Vagina (tissue), 2 donors: ENCODE data around the gene JPH2. TPM values are rescaled to one million over a fixed set of nuclear protein-coding genes. Genes with fewer than 3 reads are reported as not detected.

Source experiments
- DNase-seq, 2 donors: peaks; one replicate each; pipeline ENCODE4 v3.0.0-alpha.2; 2017; ENCODE audit errors: extremely low spot score in 2 of 2
- H3K27ac ChIP-seq: fragments of 200-600 bp; sonication (generic); one replicate; pipeline ENCODE4 v1.5.1; 2019
- H3K27me3 ChIP-seq: fragments of 200-600 bp; sonication (generic); one replicate; pipeline ENCODE4 v1.5.1; 2019
- H3K36me3 ChIP-seq, 2 donors: fragments of 200-600 bp; sonication (generic); one replicate each; pipeline ENCODE4 v1.5.1; 2017 to 2019
- H3K4me1 ChIP-seq: fragments of 200-600 bp; sonication (generic); one replicate; pipeline ENCODE4 v1.5.1; 2019
- H3K4me3 ChIP-seq, 2 donors: fragments of 200-600 bp; sonication (generic); 1 replicate in 1 of 2; 2 replicates in 1 of 2; pipeline ENCODE4 v1.5.1; 2016 to 2019
- H3K9me3 ChIP-seq: fragments of 200-600 bp; sonication (generic); one replicate; pipeline ENCODE4 v1.5.1; 2019
- CTCF ChIP-seq, 3 experiments: fragments of 450-650 bp in 2 of 3; fragments of 200-600 bp in 1 of 3; sonication (generic) in 1 of 3; IDR thresholded peaks; one replicate each; pipeline ENCODE4 v1.5.1; 2017 to 2019; ENCODE audit warnings: antibody characterized with exemption in 3 of 3, mild to moderate bottlenecking in 2 of 3, moderate library complexity in 2 of 3
- POLR2A ChIP-seq, 2 donors: fragments of 450-650 bp; IDR thresholded peaks; one replicate each; pipeline ENCODE4 v1.6.1; 2017; ENCODE audit warnings: antibody characterized with exemption in 2 of 2, mild to moderate bottlenecking in 2 of 2, moderate library complexity in 2 of 2
- POLR2AphosphoS5 ChIP-seq, 2 donors: sonication (generic); formaldehyde crosslinking; IDR thresholded peaks; one replicate each; pipeline ENCODE4 v1.9.0; 2017; ENCODE audit warnings: antibody characterized with exemption in 2 of 2, mild to moderate bottlenecking in 2 of 2, low read depth in 1 of 2; ENCODE audit not compliant: insufficient read depth in 1 of 2
- intact Hi-C: fragments of 100-400 bp; cut with DNase I; formaldehyde crosslinking; loops from one replicate; pipeline ENCODE4 v1.15.1; 2023
- total RNA-seq: library from RNA; depleted of rRNA; stranded (reverse); fragments of >200 nt; gene quantifications from one replicate; pipeline ENCODE4 v1.2.3, GENCODE V29; 2016

JPH2 gene
- total RNA-seq, 1 donor from 2014 or later = 13.8 TPM

DNA sequence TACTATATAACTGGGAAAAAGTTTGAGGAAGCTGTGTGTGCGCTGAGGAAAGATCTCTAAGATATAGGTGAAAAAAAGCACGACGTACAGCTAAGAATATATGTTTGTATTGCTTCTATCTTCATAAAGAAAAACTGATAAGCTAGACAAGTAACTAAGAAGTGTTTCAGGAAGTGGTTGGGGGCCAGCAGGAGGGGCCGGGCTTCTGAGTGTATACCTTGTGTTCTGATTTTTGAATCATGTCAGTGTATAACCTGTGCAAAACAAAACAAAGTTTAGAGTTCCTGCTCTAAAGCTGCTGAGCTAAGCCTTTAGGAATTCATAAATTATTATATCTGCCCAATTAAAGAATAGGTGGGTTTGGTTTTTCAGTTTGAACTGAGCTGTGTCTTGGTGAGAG lies 31.5 kb upstream of the JPH2 start:
- no peak overlapping the region for H3K27ac ChIP-seq
- H3K4me3 ChIP-seq = no peak overlapping the region
- DNase-seq = no peak
- H3K36me3 ChIP-seq = no peaks in the 10 kb centered on the region
- intact Hi-C loops = loop anchor here (5.0 kb wide), 1 partner anchor 99 kb away; no protein-coding TSS in a partner anchor
- peaks cover 11% of the 10 kb centered on the region for H3K4me1 ChIP-seq
- H3K9me3 ChIP-seq = no peaks in the 10 kb centered on the region
- TF ChIP-seq POLR2A (IDR thresholded peaks at IDR 0.05) (no peak), CTCF (IDR thresholded peaks at IDR 0.05) (no peak), POLR2AphosphoS5 (IDR thresholded peaks at IDR 0.05; ENCODE audit: insufficient read depth in 1 of 2, low read depth in 1 of 2) (no peak)
- no peaks in the 10 kb centered on the region for H3K27me3 ChIP-seq

- Histone ChIP-seq H3K4me1 (peaks cover 13% of the 10 kb centered on the region), H3K4me3 (no peak overlapping the region), H3K27me3 (no peaks in the 10 kb centered on the region), H3K27ac (no peak overlapping the region), H3K36me3 (no peaks in the 10 kb centered on the region), H3K9me3 (no peaks in the 10 kb centered on the region)
- intact Hi-C loops = loop anchor here (5.0 kb wide), 1 partner anchor 100 kb away; no protein-coding TSS in a partner anchor
- no peak for TF ChIP-seq POLR2A (IDR thresholded peaks at IDR 0.05)
- TF ChIP-seq CTCF (IDR thresholded peaks at IDR 0.05) = peak; percentile 28 to 50 (median 41)
- peak in 1 of 2 donors; percentile 55 for TF ChIP-seq POLR2AphosphoS5 (IDR thresholded peaks at IDR 0.05; ENCODE audit: insufficient read depth in 1 of 2, low read depth in 1 of 2)
- DNase-seq = no peak
Observed at GRCh38 chr20:44217342-44218092, 30.5 kb upstream of the JPH2 start.

GRCh38 chr20:44215125-44215524 lies 28.1 kb upstream of the JPH2 start:
- no peak overlapping the region for H3K4me3 ChIP-seq
- peaks cover 24% of the 10 kb centered on the region for H3K4me1 ChIP-seq
- no peak overlapping the region for H3K27ac ChIP-seq
- intact Hi-C loops = loop anchor here (5.0 kb wide), 1 partner anchor 102 kb away; no protein-coding TSS in a partner anchor
- TF ChIP-seq POLR2A (IDR thresholded peaks at IDR 0.05) (no peak), POLR2AphosphoS5 (IDR thresholded peaks at IDR 0.05; ENCODE audit: insufficient read depth in 1 of 2, low read depth in 1 of 2) (no peak), CTCF (IDR thresholded peaks at IDR 0.05) (peak; percentile 52 to 61 (median 56))
- no peaks in the 10 kb centered on the region for H3K9me3 ChIP-seq
- H3K27me3 ChIP-seq = no peaks in the 10 kb centered on the region
- no peaks in the 10 kb centered on the region for H3K36me3 ChIP-seq
- DNase-seq = no peak

DNA sequence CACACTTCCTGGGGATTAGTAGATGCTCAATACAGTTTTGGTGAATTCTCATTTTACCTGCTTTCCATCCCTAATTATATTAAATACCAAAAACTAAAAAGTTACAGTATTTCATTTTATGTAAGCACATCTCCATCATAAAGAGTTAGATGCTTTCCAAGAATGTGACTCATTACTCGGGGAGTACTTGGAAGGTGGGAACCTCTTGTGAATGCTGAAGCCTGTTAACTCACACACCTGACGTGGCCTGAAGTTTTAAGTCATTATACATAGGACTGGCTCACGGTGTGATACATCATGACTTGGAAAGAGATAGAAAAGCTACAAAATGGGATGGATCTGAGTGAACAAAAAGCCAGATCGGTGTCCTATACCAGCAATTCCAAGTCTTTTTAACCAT lies 25.8 kb upstream of the JPH2 start:
- Histone ChIP-seq H3K27ac (no peak overlapping the region), H3K9me3 (no peaks in the 10 kb centered on the region), H3K4me3 (no peak overlapping the region), H3K27me3 (no peaks in the 10 kb centered on the region), H3K36me3 (no peaks in the 10 kb centered on the region), H3K4me1 (peaks cover 43% of the 10 kb centered on the region)
- TF ChIP-seq POLR2AphosphoS5 (IDR thresholded peaks at IDR 0.05; ENCODE audit: insufficient read depth in 1 of 2, low read depth in 1 of 2) (no peak), POLR2A (IDR thresholded peaks at IDR 0.05) (no peak), CTCF (IDR thresholded peaks at IDR 0.05) (no peak)
- no peak for DNase-seq
- intact Hi-C loops = no loop called here
